HuH-7.5 (cell line): ENCODE data around the gene MYO18B.

ENCODE experiments used
- DNase-seq: peaks from one replicate; pipeline ENCODE4 v3.0.0; 2011; ENCODE audit warnings: low spot score

MYO18B gene

DNA sequence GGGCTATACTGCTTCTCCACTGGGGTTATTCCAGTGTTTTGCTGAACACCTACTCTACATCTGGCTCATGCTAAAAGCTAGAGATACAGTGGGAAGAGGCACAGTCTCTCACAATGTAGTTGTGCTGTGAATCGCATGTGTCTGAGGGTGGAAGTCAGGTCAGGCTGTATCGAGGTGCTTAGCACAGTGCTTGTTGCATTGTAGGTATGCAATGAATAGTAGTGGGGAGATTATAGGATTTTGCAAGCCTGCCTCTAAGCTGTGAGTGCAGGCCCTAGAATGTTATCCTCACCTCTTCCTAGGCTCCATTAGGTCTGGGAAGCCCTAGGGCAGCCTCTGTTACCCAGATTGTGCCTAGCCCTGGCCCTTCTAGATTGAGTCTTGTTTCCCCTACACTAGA is 37.4 kb downstream of the MYO18B start:
- no peak for DNase-seq

DNA sequence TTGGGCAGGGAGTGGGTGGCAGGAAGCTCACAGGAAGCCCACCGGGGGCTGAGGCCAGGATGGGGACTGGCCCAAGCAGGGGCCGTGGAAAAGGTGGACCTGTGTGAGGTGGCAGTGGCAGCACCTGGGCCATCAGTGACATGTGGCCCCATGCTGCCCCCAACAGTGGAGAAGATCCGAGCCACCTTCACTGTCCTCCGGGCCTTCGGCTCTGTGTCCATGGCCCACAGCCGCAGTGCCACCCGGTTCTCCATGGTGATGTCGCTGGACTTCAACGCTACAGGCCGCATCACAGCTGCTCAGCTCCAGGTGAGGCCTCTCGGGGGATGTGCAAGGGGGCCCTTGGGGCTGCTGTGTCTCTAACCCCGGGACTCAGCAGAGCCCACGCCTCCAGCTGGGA is 37.9 kb downstream of the MYO18B start:
- no peak for DNase-seq

DNA sequence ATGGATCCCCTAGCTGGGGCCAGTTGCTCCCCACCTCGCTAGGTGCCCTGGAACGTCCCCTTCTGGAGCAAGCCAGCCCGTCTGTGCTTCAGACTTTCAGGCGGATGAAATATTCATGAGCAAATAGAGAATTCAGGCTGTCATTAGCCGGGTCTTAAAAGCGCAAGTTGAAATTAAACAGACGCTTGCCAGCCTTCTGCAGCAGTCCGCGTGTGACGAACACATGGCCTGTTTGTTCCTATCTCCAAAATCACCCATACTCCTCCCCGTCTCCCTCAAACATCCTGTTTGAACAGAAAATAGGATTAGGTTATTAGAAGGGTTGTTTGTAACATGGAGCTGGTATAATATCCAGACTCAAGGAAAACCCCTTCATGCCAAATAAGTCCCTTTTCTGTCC is 38.7 kb downstream of the MYO18B start:
- no peak for DNase-seq

DNA sequence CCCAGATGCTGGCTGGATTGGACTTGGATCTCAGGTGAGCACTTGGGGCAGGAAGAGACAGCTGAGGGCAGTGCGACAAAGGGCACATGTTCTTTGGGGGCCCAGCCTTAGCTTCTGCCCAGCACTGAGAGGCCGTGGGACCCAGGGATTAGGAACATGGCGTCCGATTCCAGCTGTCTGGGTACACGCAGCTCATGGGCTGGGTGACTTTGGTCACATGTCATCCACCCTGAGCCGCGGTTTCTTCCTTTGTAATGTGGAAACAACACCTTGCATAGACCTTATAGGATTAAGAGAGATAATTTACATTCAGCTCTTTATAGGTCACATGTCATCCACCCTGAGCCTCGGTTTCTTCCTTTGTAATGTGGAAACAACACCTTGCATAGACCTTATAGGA is 39.8 kb downstream of the MYO18B start:
- DNase-seq = no peak

DNA sequence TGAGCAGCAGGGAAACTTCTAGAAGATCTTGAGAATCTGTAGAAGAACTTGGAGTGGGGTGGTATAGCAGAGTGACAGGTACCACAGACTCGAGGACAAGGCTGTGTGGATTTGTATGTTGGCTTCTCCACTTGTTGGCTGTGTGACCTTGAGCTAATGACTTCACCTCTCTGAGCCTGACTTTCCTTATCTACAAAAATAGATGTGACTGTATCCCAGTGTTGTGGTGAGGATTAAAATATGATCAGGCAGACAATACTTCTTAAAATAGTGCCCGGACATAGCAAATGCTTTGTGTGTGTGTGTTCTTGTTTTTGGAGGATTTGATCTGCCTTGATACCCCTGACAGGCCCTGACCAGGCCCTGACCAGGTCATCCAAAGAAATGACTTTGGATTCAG is 40.8 kb downstream of the MYO18B start:
- no peak for DNase-seq

DNA sequence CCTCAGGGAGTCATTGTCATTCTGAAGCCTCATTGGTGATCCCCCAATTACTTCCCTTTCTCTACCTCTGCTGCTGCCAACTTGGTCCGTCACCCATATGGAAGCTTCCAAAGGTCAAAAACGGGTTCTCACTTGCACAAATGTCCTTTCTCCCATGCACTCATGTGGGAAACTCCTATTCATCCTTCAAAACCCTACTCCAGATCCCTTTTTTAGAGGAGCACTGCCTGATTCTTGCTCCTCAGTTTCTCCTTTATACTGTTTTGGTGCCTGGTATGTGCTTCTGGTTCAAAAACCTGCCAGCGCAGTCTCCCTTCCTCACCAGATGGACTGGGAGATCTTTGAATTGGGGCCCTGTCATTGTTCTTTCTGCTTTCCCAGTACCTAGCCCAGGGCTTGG is 41.9 kb downstream of the MYO18B start:
- no peak for DNase-seq

DNA sequence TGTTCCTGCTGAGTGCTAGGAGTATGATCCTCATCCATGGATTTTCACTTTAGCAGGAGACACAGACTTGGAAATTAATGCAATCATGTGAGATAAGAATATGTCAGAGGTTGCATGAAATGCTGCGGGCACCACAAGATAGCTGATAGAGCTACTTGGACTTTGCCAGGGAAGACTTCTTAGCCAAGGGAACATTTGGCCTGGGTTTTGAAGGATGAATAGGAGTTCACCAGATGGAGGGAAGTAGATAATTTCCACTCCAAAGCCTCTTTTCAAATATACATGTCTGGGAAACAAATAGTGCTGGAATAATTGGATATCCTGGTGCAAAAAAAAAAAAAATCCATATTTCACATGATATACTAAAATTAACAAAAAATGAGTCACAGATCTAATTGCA is 44.2 kb downstream of the MYO18B start:
- DNase-seq = no peak

DNA sequence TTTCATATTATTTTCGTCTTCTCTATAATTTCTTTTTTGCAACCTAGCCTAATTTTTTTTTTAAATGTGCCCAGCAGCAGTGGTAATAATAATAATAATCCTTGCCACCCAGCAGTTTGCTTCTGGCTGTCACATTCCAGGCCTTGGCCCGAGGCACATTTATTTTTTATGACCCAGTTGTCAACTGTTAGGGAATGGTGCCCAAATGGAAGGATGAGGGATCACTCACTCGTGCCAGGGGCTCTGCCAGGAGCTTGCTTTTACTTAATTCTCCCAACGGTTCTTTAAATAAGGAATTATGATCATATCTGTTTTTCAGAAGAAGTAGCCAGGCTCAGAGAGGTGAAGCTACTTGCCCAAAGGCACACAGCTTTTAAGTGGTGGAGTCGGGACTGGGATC is 49.6 kb downstream of the MYO18B start:
- DNase-seq = no peak

DNA sequence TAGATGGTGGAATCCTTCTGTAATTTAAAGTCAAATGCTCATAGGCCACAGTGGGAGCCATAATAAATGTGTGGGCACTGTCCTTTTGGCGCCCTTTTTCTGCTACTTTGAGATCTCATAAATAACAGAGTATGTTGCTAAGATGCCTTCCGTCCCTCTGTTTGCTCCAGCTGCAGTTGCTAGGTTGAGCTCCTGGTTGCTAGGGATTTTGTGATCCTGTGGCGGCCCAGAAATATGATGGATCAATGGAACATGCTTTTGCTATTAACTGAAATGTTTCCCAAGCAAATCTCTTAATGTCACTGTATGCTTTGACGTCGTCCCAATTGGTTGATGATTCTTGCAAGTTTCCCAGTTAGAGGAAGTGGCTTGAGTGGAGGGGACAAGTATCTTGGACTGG is 53.5 kb downstream of the MYO18B start:
- DNase-seq = no peak

DNA sequence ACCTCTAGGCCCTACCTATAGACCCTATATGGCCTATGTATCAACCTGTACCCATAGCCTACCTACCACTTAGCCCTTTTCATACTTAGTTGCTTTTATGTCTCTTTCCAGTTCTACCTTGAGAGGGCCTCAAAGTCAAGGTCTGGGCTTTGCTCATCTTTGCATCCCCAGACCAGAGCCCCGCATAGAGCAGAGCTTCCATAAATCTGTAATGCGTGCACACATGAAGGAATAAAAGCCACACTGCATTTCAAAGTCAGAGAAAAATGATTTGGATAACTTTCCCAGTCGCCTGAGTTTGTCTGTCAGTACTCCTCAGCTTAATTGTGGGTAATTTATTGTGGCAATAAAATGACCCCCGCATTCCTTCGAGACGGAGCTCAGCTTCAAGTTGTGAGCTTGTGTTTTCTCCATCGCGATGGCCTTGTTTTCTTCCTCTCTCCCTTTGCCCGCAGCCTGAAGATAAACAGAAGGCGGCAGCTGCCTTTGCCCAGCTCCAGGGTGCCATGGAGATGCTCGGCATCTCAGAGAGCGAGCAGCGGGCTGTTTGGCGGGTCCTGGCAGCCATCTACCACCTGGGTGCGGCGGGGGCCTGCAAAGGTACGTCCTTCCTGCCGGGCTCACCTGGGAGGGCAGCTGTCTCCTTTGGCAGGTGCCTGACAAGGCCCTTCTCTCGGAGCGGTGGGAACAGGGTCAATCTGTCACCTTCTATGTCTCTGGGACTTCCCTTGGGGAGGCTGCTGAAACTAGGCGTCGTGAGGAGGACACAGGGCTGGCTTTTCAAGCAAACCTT is 55.7 kb downstream of the MYO18B start:
- no peak for DNase-seq

DNA sequence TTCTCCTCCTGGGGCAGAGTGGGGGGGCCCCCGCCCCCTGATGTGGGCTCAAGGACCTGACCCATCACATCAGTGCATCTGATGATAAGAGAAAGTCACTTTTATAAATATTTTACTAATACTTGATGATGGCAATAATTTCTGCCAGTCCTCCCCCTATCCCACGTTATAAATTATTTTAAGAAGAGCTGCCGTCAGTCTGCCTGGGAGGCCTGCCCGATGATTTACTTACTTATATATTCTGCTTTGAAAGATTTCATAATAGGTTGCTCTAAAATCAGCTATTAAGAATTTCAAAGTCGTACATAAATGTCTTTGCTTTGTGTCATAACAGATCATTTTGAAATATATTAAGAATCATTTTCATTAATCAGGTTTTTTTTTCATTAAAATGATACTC is 58.8 kb downstream of the MYO18B start:
- DNase-seq = no peak

DNA sequence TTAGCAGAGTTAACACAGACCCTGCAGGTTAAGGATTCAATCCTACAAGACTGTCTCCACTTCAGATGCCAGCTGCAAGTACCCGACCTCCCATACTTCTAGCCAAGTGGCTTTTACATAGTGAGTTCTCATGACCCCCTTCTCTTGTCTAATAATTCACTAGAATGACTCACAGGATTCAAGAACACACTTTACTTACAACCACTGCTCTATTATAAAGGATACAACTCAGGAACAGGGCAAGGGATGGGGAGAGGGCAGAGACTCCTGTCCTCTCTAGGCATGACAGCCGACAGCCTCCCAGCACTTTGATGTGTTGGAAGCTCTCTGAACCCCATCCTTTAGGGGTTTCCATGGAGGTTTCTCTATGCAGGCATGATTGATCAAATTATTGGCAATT is 60.0 kb downstream of the MYO18B start:
- no peak for DNase-seq

DNA sequence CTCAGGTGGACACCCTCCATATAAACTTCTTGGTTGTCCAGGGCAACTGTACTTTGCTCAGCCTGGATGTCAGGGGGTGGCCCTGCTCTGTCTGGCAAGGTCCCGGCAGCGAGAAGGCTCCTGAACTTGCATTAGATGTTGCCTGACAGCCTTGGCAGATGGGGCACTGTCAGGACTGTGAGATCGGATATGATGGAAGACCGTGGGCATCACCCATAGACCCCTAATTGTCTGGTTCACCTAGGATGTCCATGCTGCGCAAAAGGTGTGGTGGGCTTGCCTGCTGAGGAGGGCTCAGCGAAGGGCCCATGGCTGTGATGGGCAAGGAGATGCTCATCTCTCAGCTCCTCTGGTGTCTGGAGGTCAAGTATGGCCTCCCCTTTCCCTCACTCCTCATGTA is 62.7 kb downstream of the MYO18B start:
- DNase-seq = no peak

DNA sequence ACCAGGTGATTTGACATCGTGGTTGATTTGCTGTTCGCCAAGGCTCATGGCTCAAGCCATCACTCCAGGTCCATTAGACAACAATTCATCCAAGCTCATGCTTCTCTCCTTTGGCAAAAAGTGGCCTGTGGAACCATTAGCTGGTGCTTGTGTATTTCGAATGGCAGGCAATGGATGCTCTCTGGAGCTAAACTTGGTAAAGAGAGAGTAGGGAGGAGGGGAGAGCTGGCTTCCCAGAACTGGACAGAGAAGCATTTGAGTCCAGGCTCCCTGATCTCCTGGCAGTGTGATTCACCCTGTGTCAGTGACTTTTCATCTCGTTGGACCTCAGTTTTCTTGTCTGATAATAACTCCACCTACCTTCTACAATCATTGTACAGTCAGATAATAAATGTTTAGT is 64.6 kb downstream of the MYO18B start:
- no peak for DNase-seq

DNA sequence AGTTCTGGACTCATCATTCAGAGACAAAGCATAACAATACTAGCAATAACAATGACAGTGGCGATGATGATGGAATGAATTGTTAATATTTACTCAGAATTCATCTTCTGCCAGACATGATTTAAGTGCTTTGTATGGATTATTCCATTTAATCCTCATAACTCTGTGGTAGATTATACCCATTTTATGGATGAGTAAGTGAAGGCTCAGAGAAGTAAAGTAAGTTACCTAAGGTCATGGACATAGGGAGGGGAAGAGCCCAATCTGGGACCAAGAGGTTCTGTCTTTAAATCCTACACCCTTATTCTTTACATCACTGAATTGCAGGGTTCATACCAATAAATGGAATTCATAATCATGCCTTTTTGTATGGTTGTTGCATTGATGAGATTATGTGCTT is 72.7 kb downstream of the MYO18B start:
- DNase-seq = no peak

DNA sequence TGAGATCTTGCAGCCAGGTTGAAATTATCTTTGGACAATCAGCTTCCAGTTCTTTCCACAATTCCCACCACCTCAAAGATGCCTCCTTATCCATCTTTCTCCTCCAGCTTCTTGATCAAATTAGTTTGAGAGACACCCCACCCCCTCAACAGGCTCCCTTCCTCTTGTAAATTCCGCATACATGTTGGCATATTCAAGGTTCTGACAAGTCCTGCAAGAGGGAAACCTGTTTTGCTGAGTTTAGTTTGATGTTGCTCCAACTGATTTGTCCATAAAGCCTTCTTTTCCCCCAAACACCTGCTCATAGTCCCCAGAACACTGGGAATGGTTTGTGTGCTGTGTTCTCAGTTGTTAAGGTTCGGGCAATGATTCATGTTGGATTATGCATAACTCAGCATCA is 73.6 kb downstream of the MYO18B start:
- no peak for DNase-seq

DNA sequence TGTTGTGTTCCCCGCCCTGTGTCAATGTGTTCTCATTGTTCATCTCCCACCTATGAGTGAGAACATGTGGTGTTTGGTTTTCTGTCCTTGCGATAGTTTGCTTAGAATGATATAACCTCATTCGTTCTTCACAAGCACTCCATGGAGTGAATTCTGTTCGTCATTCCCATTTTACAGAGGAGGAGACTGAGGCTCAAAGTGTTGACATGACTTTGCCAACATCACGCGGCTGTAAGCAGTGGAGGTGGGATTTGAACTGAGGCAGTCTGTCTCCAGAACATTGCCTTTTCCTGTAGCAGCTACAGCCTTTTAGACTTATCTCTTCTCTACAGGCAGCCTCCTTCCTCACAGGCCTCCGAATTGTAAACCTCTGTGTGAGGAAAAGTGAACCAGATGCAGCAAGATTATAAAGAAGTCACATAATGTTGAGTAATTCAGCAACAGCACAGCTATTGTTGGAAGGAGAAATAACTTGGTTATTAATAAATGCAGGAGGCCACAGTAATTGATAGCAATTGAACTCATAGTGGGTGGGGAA is 74.6 kb downstream of the MYO18B start:
- DNase-seq = no peak

DNA sequence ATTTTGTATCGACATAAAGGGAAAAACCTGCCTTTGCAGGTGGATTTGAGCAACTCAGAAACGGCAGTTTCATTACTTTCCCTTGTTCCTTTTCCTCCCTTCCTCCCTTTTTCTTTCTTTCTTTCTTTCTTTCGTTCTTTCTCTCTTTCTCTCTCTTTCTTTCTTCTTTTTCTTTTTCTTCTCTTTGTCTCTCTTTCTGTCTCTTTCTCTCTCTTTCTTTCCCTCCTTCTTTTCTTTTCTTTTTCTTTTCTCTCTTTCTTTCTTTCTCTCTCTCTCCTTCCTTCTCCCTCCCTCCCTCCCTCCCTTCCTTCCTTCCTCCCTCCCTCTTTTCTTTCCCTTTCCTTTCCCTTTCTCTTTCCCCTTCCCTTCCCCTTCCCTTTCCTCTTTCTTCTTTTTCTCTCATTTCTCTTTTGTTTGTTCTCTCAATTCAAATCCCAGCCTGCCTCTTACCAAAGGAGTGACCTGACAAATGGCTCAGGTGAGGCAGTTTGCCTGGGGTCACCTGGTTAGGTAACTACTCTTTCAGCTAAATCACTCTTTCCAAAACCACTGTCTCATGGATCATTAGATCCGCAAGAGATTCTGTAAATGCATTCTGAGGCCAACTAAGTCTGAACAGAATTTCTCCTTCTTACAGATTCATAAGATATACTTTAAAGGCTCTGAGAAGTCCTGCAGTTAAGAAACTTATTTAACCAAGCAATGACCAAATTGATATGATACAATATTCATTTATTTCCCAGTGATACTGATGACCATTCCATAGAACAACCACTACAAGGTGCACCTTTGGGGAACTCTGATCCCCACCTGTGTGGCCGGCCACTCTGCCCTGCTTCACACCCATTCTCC is 75.3 kb downstream of the MYO18B start:
- DNase-seq = no peak

DNA sequence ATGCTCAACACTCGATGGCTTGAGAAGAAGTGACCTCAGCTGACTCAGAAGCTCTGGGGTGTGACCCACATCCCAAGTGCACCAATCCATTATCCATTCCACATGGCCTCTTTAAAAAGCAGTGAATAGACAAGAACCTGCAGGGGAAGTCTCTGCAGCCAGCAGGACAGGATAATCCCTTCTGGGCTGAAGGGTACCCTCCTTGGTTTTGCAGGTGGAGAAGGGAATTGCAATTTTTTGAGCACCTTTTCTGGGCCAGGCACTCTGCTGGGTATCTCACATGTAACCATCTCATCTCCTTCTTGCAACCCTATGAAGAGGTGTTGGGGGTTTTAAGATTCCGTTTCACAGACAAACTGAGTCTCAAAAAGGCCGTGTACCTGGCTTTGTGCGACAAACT is 76.6 kb downstream of the MYO18B start:
- DNase-seq = no peak

DNA sequence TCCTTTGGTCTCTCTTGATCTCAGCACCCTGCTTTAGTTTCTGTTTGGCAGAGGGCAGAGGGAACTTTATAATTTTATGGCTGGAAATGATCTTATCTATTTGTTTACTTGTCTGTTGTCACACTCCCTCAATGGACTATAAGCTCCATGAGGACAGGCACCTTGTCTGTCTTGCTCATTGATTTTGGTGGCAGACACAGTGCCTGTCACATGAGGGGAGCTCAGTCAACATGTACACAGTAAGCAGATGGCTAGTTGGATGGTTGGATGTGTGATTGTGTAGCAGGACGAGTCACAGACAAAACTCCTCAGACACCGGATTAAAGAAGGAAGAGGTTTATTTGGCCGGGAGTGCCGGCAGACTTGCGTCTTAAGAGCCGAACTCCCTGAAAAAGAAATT is 80.4 kb downstream of the MYO18B start:
- no peak for DNase-seq

DNA sequence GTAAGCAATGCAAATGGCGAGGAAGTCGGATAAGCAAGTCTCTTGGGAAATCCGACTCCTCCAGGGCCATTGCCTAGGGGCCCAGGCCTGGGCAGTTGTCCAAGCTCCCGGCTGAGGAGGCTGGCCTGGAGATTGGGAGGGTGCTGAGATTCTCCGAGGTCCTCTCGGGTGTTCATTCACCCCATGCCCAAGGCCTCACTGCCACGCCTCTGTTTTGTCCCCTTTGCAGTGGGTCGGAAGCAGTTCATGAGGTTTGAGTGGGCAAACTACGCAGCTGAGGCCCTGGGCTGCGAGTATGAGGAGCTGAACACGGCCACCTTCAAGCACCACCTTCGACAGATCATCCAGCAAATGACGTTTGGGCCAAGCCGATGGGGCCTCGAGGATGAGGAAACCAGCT is 81.3 kb downstream of the MYO18B start:
- DNase-seq = no peak

DNA sequence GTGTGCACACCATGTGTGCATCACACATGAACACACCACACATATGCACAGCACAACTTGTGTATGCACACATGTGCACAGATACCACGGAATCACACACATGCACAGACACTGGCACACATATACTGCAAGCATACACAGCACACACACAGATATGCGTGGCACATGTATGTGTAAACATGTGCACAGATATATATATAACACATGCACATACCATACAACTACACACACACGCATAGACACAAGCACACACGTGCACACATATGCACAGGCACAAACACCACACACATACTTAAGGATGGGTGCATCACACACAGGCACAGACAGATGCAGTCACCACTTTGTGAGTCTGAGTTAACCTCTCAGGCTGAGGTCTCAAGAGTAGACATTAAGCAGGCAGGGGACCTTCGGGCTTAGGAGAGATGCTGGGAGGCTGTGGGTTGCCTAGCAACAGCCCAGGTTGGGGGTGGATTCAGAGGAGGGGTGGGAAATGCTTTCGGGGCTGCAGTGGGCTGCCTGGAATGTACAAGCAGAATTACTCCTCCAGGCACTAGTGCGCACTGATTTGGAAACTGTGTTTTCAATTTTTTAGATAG is 82.9 kb downstream of the MYO18B start:
- no peak for DNase-seq

DNA sequence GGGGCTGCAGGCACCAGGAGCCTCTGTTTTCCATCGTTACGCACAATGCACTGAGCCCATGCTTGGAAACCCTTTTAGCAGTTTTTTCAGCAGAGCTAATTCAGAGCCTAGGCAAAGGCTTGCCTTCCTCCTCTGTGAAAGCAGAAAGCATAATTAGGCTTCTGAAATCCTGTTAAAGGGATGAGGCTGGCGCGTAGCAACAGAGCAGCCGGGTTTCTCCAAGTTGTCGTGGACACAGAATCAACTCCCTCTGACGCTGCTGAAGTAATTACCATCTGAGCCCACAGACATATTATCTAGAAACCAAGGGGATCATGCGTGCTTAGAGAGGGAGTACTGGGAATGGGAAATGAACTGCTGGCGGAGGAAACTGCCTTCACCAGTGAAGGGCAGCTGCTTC is 85.4 kb downstream of the MYO18B start:
- DNase-seq = no peak
